Measurements from ENCODE around the gene RNF10.
"Not testable (repeated sequence)": the region's sequence is repeated elsewhere in the genome, so short reads cannot be mapped to it uniquely, and the experiment has no call there.

Gene RNF10

GRCh38 chr12:120614848-120615247 is 80.7 kb downstream of the RNF10 start:
- no peak for DNase-seq (ENCODE audit: low read depth in 2 of 2)

GRCh38 chr12:120617193-120617592 is 83.0 kb downstream of the RNF10 start:
- not testable (repeated sequence) for DNase-seq (ENCODE audit: low read depth in 2 of 2)

GRCh38 chr12:120617767-120618166 is 83.6 kb downstream of the RNF10 start:
- not testable (repeated sequence) for DNase-seq (ENCODE audit: low read depth in 2 of 2)

GRCh38 chr12:120618954-120619615 is 84.9 kb downstream of the RNF10 start:
- no peak for DNase-seq (ENCODE audit: low read depth in 2 of 2)

GRCh38 chr12:120620624-120621023 is 86.5 kb downstream of the RNF10 start:
- no peak for DNase-seq (ENCODE audit: low read depth in 2 of 2)

GRCh38 chr12:120625557-120626419 is 91.6 kb downstream of the RNF10 start:
- no peak for DNase-seq (ENCODE audit: low read depth in 2 of 2)

All from activated CD4-positive, alpha-beta T cell treated with anti-CD3 and anti-CD28 coated beads for 24 hours (primary cell).